LNCAP (cell line): ENCODE data around the gene POU2F1.

Experiments used
- CTCF ChIP-seq: fragments of 450-650 bp; IDR thresholded peaks from 2 replicates; pipeline ENCODE4 v1.5.1; 2017; ENCODE audit warnings: mild to moderate bottlenecking

POU2F1 gene

GRCh38 chr1:167430849-167431242 is 210.2 kb downstream of the POU2F1 start:
- no peak for TF ChIP-seq CTCF

DNA sequence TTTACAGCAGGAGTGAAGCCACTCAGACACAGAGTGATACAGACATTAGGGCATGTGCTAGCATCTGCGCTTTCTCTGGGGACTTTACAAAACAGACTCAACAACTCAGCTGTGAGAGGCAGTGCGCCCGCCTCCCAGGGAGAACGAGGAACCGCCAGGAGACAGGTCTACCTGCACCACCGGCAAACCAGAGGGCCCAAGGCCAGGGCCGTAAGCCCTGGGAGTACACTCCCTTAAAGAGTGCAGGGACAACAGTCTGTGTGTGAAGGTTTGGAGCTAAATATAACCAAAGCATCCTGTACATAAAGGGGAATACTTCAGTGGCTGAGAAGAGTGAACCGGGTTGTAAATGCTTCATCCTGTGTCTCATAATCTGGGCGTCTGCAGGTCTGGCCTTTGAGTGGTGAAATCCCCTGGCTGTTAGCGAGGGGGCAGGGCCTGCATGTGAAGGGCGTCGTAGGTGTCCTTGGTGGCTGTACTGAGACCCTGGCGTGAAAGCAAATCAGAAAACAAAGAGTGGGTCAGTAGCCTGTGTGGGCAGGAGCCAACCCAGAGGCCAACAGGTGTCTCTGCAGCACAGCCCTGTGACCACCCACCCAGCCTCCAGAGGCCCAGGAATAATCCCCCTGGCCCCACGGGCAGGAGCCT is 210.7 kb downstream of the POU2F1 start:
- TF ChIP-seq CTCF, result no peak

GRCh38 chr1:167431909-167432650 is 211.4 kb downstream of the POU2F1 start:
- no peak for TF ChIP-seq CTCF

GRCh38 chr1:167432780-167433179 is 212.1 kb downstream of the POU2F1 start:
- no peak for TF ChIP-seq CTCF

GRCh38 chr1:167433884-167434283 is 213.2 kb downstream of the POU2F1 start:
- no peak for TF ChIP-seq CTCF

GRCh38 chr1:167434306-167434705 is 213.6 kb downstream of the POU2F1 start:
- no peak for TF ChIP-seq CTCF

- no peak for TF ChIP-seq CTCF
These were observed 214.8 kb downstream of the POU2F1 start for GRCh38 chr1:167435484-167435883.
